K562 (cell line): Measurements from ENCODE around the gene PDLIM7. TPM values are rescaled to one million over a fixed set of nuclear protein-coding genes. Genes with fewer than 3 reads are reported as not detected.

ENCODE experiments used
- ATAC-seq: fragments of 200-7000 bp; cut with Tn5 transposase; 3 replicates; pipeline ENCODE4 v1.9.1; 2020; ENCODE audit warnings: moderate library complexity
- BruUV-seq: library from RNA; stranded (reverse); fragments of 400-500 nt; replicated peaks from 2 replicates; lab custom pipeline; 2021; lab: Mats Ljungman, UMichigan
- CTCF ChIA-PET: fragments of 300-600 bp; formaldehyde crosslinking; extraction: SDS; loops from one replicate; lab custom pipeline; 2021; ENCODE audit warnings: low intra/inter-chr PET ratio; lab: Yijun Ruan, JAX
- POLR2A ChIA-PET: fragments of 300-600, 350-650 bp; sonication (Branson Sonifier 250); formaldehyde crosslinking; extraction: SDS; loops from one replicate; lab custom pipeline; 2021; ENCODE audit warnings: antibody characterized with exemption, inconsistent platforms; lab: Yijun Ruan, JAX
- DNase-seq, 4 experiments: peaks; one replicate each; pipeline versions ENCODE4 v3.0.0 to v3.0.0-alpha.2; 2011 to 2018; ENCODE audit warnings: low spot score in 3 of 4, mixed read lengths in 3 of 4; ENCODE audit errors: extremely low read depth in 1 of 4
- FAIRE-seq: peaks from 2 replicates; lab custom pipeline; 2011; peaks lifted over from hg19 to GRCh38; lab: Jason Lieb, UNC
- H2AFZ ChIP-seq: 2 replicates; pipeline ENCODE4 v1.6.0; 2011; ENCODE audit warnings: low read depth, low read length, control low read depth, inconsistent platforms
- H3K27ac ChIP-seq: fragments of 200-600 bp; 3 replicates; pipeline ENCODE4 v1.8.0; 2011; ENCODE audit warnings: low read depth, mild to moderate bottlenecking, control low read depth, inconsistent platforms, low read length, moderate library complexity, mixed read lengths; ENCODE audit errors: extremely low read depth
- H3K27me3 ChIP-seq, 2 experiments: fragments of 300-600 bp in 1 of 2; 2 replicates in 1 of 2; 3 replicates in 1 of 2; pipeline versions ENCODE4 v1.6.0 to v1.8.0; 2011; ENCODE audit warnings: inconsistent platforms in 2 of 2, low read length in 2 of 2, mild to moderate bottlenecking in 1 of 2, mixed read lengths in 1 of 2, moderate library complexity in 1 of 2; ENCODE audit not compliant: control insufficient read depth in 2 of 2, insufficient read depth in 2 of 2
- H3K36me3 ChIP-seq: fragments of 300-600 bp; 3 replicates; pipeline ENCODE4 v1.8.0; 2011; ENCODE audit warnings: mild to moderate bottlenecking, low read length, inconsistent platforms; ENCODE audit not compliant: control insufficient read depth, insufficient read depth
- H3K4me1 ChIP-seq, 2 experiments: fragments of 200-600 bp in 1 of 2; replicated peaks in 1 of 2; 2 replicates in 1 of 2; 3 replicates in 1 of 2; pipeline versions ENCODE4 v1.5.1 to v1.8.0; 2011; ENCODE audit warnings: inconsistent platforms in 2 of 2, low read length in 2 of 2, mild to moderate bottlenecking in 1 of 2, mixed read lengths in 1 of 2, moderate library complexity in 1 of 2; ENCODE audit not compliant: control insufficient read depth in 2 of 2, insufficient read depth in 2 of 2
- H3K4me2 ChIP-seq: 2 replicates; pipeline ENCODE4 v1.6.1; 2011; ENCODE audit warnings: low read length, control low read depth, inconsistent platforms, mixed read lengths; ENCODE audit not compliant: insufficient read depth
- H3K4me3 ChIP-seq: fragments of 200-600 bp; sonication (generic), shearing (Covaris generic); 2 replicates; pipeline ENCODE4 v1.5.1; 2016; ENCODE audit warnings: control low read depth, inconsistent platforms
- H3K79me2 ChIP-seq: fragments of 200-600 bp; 3 replicates; pipeline ENCODE4 v1.8.0; 2011; ENCODE audit warnings: low read length, inconsistent platforms; ENCODE audit not compliant: control insufficient read depth, insufficient read depth
- H3K9ac ChIP-seq, 2 experiments: 2 replicates each; pipeline versions ENCODE4 v1.6.0 to v1.6.1; 2011; ENCODE audit warnings: low read depth in 2 of 2, low read length in 2 of 2, control low read depth in 1 of 2, inconsistent platforms in 1 of 2, mild to moderate bottlenecking in 1 of 2, mixed read lengths in 1 of 2; ENCODE audit not compliant: insufficient read depth in 1 of 2
- H3K9me1 ChIP-seq: one replicate; pipeline ENCODE4 v1.6.0; 2011; ENCODE audit warnings: inconsistent platforms, mild to moderate bottlenecking, low read length, moderate library complexity; ENCODE audit not compliant: control insufficient read depth, insufficient read depth
- H3K9me3 ChIP-seq: replicated peaks from 2 replicates; pipeline ENCODE4 v1.5.1; 2011; ENCODE audit warnings: low read depth, low read length, inconsistent platforms; ENCODE audit not compliant: control insufficient read depth, insufficient read depth
- H4K20me1 ChIP-seq: replicated peaks from 2 replicates; pipeline ENCODE4 v1.6.1; 2011; ENCODE audit warnings: low read length, inconsistent platforms, mixed read lengths; ENCODE audit not compliant: control insufficient read depth, insufficient read depth
- CTCF ChIP-seq, 3 experiments: IDR thresholded peaks in 2 of 3; conservative IDR thresholded peaks in 1 of 3; 2 replicates each; pipeline ENCODE4 v1.5.1; 2011 to 2012; ENCODE audit warnings: low read length in 3 of 3, mild to moderate bottlenecking in 3 of 3, control low read depth in 2 of 3, improper control_type of control experiment in 1 of 3, inconsistent platforms in 1 of 3, low read depth in 1 of 3, mixed read lengths in 1 of 3, moderate library complexity in 1 of 3; ENCODE audit not compliant: insufficient read depth in 2 of 3
- DIDO1 ChIP-seq: fragments of 450-650 bp; IDR thresholded peaks from 2 replicates; pipeline ENCODE4 v1.6.1; 2016; ENCODE audit warnings: low read depth, missing biosample characterization, missing genetic modification characterization
- GABPB1 ChIP-seq: sonication (generic); formaldehyde crosslinking; IDR thresholded peaks from 2 replicates; pipeline ENCODE4 v1.8.0; 2022; ENCODE audit warnings: mild to moderate bottlenecking, missing genetic modification reagents
- GTF2E2 ChIP-seq: fragments of 200-800 bp; sonication (Bioruptor generic); IDR thresholded peaks from 2 replicates; pipeline ENCODE4 v1.6.1; 2016; ENCODE audit warnings: missing genetic modification characterization, missing compliant biosample characterization
- IRF1 ChIP-seq: sonication (generic); formaldehyde crosslinking; IDR thresholded peaks from 2 replicates; pipeline ENCODE4 v1.8.0; 2022; ENCODE audit warnings: missing genetic modification reagents, mild to moderate bottlenecking, borderline replicate concordance
- MEF2A ChIP-seq: IDR thresholded peaks from 2 replicates; pipeline ENCODE4 v1.6.1; 2011; ENCODE audit warnings: low read depth, mild to moderate bottlenecking, low read length, moderate library complexity; ENCODE audit not compliant: control insufficient read depth
- MTA1 ChIP-seq: fragments of 450-650 bp; IDR thresholded peaks from 2 replicates; pipeline ENCODE4 v1.6.1; 2017; ENCODE audit warnings: borderline replicate concordance
- POLR2AphosphoS5 ChIP-seq: IDR thresholded peaks from 2 replicates; pipeline ENCODE4 v1.6.1; 2011; ENCODE audit warnings: mild to moderate bottlenecking, low read depth, low read length, moderate library complexity; ENCODE audit not compliant: control insufficient read depth, insufficient read depth
- POLR2G ChIP-seq: fragments of 200-400 bp; formaldehyde crosslinking; IDR thresholded peaks from 2 replicates; pipeline ENCODE4 v1.6.1; 2017; ENCODE audit warnings: low read depth, mild to moderate bottlenecking, antibody characterized with exemption, low read length, moderate library complexity
- PRPF4 ChIP-seq: fragments of 200-400 bp; formaldehyde crosslinking; IDR thresholded peaks from one replicate; pipeline ENCODE4 v1.6.1; 2017; ENCODE audit warnings: low read length, low read depth, mild to moderate bottlenecking; ENCODE audit not compliant: insufficient read depth, poor library complexity, severe bottlenecking
- RBFOX2 ChIP-seq: fragments of 200-400 bp; formaldehyde crosslinking; IDR thresholded peaks from 2 replicates; pipeline ENCODE4 v1.6.1; 2017; ENCODE audit warnings: low read depth, mild to moderate bottlenecking, low read length, moderate library complexity
- SP1 ChIP-seq: sonication (generic); formaldehyde crosslinking; IDR thresholded peaks from 2 replicates; pipeline ENCODE4 v1.8.1; 2022; ENCODE audit warnings: mild to moderate bottlenecking, missing genetic modification reagents
- TEAD1 ChIP-seq, 2 experiments: fragments of 450-650 bp in 1 of 2; sonication (generic) in 1 of 2; formaldehyde crosslinking; IDR thresholded peaks; 2 replicates each; pipeline versions ENCODE4 v1.4.0 to v1.8.0; 2020 to 2022; ENCODE audit warnings: mild to moderate bottlenecking in 2 of 2, missing genetic modification reagents in 1 of 2
- WGBS: fragments of 100-300 bp; shearing (Covaris generic); methylation state at CpG from one replicate; pipeline ENCODE4 v1.1.6; 2016; ENCODE audit warnings: low coverage, mixed read lengths; ENCODE audit not compliant: insufficient coverage; ENCODE audit errors: missing lambda C conversion rate; 5-methylcytosine and 5-hydroxymethylcytosine counted together
- in situ Hi-C: fragments of 300-500 bp; cut with MboI; formaldehyde crosslinking; loops from 4 replicates; pipeline ENCODE4 v1.15.0; 2018; ENCODE audit warnings: inconsistent platforms, mixed read lengths
- intact Hi-C: fragments of 100-400 bp; cut with micrococcal nuclease; formaldehyde crosslinking; loops from 2 replicates; pipeline ENCODE4 v1.14.2; 2022
- polyA plus RNA-seq, 8 experiments: library from polyadenylated mRNA; depleted of rRNA in 4 of 8; stranded (reverse) in 5 of 8; unstranded in 3 of 8; fragments of >200 nt; fragmentation: Nextera tagmentation in 2 of 8; fragmentation: Illumina TruSeq in 1 of 8; extraction: Ambion mirVana in 2 of 8; extraction: Trizol in 1 of 8; gene quantifications; 2 replicates each; pipeline versions ENCODE4 v1.2.1 to v1.2.3, GENCODE V29; 2011 to 2014; ENCODE audit warnings: inconsistent platforms in 1 of 8, missing spikeins in 1 of 8
- total RNA-seq, 7 experiments: library from RNA; depleted of rRNA in 6 of 7; stranded (reverse); fragments of >200 nt in 6 of 7; fragmentation: Illumina TruSeq in 2 of 7; extraction: Trizol in 2 of 7; gene quantifications; 2 replicates each; pipeline versions ENCODE4 v1.2.1 to v1.2.3, GENCODE V29; 2011 to 2021; ENCODE audit warnings: low replicate concordance in 1 of 7
- TF ChIP-seq, protein P1 (sequence below): sonication (generic); formaldehyde crosslinking; IDR thresholded peaks from 2 replicates; pipeline ENCODE4 v1.8.1; 2023; ENCODE audit warnings: mild to moderate bottlenecking, missing genetic modification reagents

Gene PDLIM7
- total and polyA plus RNA-seq, 9 of the 15 experiments (the other 6 are each of a cell fraction or from before 2014, with no cell fraction given) = 2.1 to 124 (median 32.6) TPM

- H3K9me1 ChIP-seq = no peaks in the 10 kb centered on the region
- H3K36me3 ChIP-seq = peaks cover 85% of the 10 kb centered on the region; the same call in 2 of the 3 replicates
- DNase-seq (no peak), ATAC-seq (no peak), FAIRE-seq (no peak)
- BruUV-seq = no TSS peak
- intact Hi-C loops = no loop called here
- peaks cover 5 to 64% of the 10 kb centered on the region in 2 experiments for H3K4me1 ChIP-seq
- H3K79me2 ChIP-seq = peaks cover 3% of the 10 kb centered on the region; the same call in 1 of the 3 replicates
- H4K20me1 ChIP-seq = peaks cover 3% of the 10 kb centered on the region; the same call in 1 of the 2 replicates
- POLR2A ChIA-PET = interaction anchor here (0.6 to 3.4 kb wide), 6 partner anchors 9 to 116 kb away, joined by 3 to 30 read pairs (median 4); partner anchors contain the start of genes DBN1 and PDLIM7
- H3K9ac ChIP-seq = no peak overlapping the region
- TF ChIP-seq GABPB1 (CRISPR knock-in tag) = no peak
- TF ChIP-seq POLR2AphosphoS5 = peak; percentile 35
- no peak for TF ChIP-seq DIDO1
- TF ChIP-seq TEAD1 (CRISPR knock-in tag; IDR thresholded peaks at IDR 0.05) = no peak
- no peak for TF ChIP-seq SP1
- TF ChIP-seq, protein P1, sequence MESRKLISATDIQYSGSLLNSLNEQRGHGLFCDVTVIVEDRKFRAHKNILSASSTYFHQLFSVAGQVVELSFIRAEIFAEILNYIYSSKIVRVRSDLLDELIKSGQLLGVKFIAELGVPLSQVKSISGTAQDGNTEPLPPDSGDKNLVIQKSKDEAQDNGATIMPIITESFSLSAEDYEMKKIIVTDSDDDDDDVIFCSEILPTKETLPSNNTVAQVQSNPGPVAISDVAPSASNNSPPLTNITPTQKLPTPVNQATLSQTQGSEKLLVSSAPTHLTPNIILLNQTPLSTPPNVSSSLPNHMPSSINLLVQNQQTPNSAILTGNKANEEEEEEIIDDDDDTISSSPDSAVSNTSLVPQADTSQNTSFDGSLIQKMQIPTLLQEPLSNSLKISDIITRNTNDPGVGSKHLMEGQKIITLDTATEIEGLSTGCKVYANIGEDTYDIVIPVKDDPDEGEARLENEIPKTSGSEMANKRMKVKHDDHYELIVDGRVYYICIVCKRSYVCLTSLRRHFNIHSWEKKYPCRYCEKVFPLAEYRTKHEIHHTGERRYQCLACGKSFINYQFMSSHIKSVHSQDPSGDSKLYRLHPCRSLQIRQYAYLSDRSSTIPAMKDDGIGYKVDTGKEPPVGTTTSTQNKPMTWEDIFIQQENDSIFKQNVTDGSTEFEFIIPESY (CRISPR knock-in tag) = peak; percentile 41; the same call in 1 of the 2 replicates
- peak; percentile 62 for TF ChIP-seq POLR2G
- TF ChIP-seq RBFOX2 = peak; percentile 56
- no peak for TF ChIP-seq IRF1 (CRISPR knock-in tag)
- no peak for TF ChIP-seq MTA1
- 0 out of 6 replicates have a peak, but pooled peaks of 2 of the 3 experiments have one; percentile 7 to 14 for TF ChIP-seq CTCF (IDR thresholded peaks at IDR 0.05 in 2 of 3, conservative IDR thresholded peaks at IDR 0.05 in 1 of 3; ENCODE audit: insufficient read depth in 2 of 3, low read depth in 1 of 3, low read length in 3 of 3)
- no peak for TF ChIP-seq GTF2E2 (tag)
- no peak for TF ChIP-seq MEF2A
- no peak for TF ChIP-seq PRPF4
- 94% methylated on average over 15 of the region's 15 CpGs for WGBS
- no peak overlapping the region for H3K4me3 ChIP-seq
- H2AFZ ChIP-seq = no peak overlapping the region
- no peak overlapping the region for H3K27ac ChIP-seq
- CTCF ChIA-PET = no interaction called here
- no peaks in the 10 kb centered on the region for H3K9me3 ChIP-seq
- no peak overlapping the region for H3K4me2 ChIP-seq
- no peaks in the 10 kb centered on the region for H3K27me3 ChIP-seq
- in situ Hi-C loops = no loop called here
Measured at GRCh38 chr5:177487975-177488374, 9.4 kb downstream of the PDLIM7 start.
